GM19468 (cell line): ENCODE results near the gene OTOF.

ENCODE experiments used
- ATAC-seq: cut with Tn5 transposase; IDR thresholded peaks from one replicate; pipeline ENCODE4 v1.9.1; 2021; ENCODE audit warnings: mild to moderate bottlenecking, moderate library complexity, moderate number of reproducible peaks; ENCODE audit not compliant: unreplicated experiment; ENCODE audit errors: extremely low read depth

The OTOF gene

DNA sequence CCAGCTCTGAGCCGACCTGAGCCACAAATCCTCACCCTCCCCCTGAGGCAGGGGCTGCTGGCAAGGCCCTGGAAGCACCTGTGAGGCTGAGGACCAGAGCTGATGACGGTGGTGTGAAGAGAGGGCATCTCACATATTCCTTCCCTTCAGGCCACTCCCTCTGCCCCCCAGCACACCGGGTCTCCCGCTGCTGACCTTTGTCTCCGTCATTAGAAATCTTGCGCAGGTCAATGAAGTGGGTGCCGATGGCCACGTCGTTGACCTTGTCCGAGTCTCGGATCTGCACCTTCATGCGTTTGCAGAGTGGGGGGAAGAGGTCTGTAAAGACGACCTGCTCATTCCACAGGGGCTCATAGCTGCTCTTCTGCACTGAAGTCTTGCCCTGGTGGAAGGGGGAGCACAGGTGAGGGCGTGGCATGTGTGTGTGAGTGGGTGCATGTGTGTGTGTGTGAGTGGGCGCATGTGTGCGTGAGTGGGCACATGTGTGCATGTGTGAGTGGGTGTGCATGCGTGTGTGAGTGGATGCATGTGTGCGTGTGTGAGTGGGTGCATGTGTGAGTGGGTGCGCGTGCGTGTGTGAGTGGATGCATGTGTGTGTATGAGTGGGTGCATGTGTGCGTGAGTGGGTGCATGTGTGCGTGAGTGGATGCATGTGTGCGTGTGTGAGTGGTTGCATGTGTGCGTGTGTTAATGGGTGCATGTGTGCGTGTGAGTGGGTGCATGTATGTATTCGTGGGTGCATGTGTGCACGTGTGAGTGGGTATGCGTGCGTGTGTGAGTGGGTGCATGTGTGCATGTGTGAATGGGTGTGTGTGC, 4.5 kb upstream of the OTOF start:
- ATAC-seq, result no peak

DNA sequence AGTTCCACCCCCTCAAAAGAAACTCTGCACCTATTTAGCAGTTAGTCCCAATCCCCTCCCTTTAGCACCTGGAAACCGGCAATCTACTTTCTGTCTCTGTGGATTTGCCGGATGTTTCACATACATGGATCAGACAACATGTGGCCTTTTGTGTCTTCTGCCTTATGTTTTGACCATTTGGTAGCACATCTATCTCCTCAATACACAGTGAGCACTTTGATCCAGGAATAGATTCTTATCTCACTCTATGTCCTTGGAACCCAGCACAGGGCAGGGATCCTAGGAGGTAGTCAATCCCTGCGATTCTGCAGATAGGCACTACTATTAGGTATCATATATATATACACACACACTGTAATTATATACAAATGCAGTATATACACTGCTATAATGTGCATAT, 3.8 kb upstream of the OTOF start:
- ATAC-seq, result no peak

DNA sequence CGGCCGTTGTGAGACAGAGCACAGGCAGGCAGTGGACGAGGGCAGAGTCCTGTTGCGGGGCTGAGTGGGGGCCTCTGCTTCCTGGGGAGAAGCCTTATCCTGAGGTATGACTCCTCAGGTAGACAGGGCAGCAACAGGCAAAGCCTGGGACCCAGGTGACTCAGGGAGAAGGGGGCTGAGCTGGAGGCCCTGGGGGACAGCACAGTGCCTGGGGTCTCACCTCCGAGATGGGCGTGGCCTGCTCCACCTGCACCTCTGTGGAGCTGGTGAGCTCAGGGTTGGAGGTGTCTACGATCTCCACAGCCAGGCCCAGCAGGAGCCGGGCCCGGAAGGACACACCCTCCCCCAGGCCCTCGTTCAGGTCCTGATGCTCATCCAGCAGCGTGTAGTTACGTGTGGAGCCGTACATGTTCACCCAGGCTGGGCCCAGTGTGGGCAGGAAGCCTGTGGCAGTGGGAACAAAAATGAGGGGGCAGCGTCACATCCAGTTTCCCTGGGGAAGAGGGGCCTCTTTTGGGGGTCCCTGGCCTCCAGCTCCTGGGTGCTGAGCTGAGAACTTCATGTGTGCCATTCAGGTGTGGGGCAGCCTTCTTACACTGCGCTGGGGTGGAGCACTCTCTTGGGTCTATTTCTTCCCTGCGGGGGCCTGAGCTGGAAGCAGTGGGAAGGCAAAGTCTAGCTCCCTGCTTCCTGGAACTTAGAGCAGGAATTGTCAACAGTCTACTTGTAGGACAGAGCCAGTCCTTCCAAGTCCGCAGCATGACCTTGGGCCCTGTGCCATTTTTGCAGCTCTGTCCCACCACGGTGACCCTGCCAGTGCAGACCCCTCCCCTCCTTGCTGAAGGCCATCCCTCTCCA, 2.9 kb upstream of the OTOF start:
- ATAC-seq, result no peak

DNA sequence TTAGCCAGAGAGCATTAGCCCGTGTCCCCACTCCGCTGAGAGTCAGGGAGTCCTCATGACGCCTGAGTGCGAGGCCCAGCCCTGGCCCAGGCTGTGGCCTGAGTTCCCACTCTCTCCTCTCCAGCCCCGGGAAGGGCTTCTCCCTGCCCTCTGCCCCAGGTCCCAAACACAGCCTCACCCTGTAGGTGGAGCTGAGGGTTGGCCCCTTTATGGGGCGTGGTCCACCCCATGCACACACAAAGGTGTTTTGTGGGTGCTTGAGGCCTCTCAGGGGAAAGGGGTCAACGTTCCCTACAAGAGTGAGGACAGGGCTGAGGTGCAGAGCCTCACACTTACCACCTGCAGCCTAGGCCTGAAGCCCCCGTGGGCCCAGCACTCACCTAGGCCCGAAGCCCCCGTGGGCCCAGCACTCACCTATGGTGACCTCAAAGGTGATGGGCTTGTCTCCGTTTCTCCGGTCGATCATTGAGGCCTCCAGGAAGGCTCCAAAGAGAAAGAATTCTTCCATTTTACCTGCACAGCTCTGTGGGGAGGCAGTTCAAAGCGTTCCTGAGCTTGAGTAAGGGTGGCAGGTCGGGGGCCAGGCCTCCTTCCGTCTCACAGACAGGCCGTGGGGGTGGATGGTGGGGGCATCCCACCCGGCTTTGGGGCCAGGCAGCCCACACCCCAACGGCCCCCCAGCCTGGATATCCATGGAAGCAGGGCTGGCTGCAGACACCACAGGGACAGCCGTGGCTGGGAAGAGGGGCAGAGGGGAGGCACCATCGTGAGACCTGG, 2.1 kb upstream of the OTOF start:
- no peak for ATAC-seq

DNA sequence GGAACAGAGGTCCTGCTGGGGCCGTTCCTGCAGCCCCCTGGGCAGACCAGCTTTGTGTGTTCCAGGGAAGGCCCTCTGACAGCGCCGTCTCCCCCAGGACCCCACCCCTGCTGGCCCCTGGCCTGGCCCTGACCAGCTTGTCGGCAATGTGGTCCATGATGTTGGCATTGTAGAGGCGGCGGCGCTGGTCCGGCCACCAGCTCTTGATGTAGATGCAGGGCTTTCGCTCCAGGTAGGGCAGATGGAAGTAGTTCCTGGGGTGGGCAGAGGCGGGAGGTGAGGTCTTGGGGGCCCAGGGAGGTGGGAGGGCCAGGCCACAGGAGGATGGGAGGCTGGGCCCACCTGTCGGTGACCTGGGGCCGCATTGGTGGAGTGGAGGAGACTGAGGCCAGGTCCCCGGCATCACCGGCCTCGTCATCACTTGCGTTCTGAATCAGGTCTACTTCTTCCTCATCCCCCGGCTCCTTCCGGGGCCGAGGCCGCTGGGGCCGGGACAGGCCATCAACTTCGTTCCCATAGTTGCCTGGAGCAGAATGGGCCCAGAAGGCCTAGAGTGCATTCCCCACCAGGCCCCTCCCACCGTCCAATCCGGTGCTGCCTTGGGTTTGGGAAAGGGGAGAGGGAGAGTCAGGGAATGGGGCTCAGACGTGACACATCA, 1.3 kb upstream of the OTOF start:
- ATAC-seq, result no peak

DNA sequence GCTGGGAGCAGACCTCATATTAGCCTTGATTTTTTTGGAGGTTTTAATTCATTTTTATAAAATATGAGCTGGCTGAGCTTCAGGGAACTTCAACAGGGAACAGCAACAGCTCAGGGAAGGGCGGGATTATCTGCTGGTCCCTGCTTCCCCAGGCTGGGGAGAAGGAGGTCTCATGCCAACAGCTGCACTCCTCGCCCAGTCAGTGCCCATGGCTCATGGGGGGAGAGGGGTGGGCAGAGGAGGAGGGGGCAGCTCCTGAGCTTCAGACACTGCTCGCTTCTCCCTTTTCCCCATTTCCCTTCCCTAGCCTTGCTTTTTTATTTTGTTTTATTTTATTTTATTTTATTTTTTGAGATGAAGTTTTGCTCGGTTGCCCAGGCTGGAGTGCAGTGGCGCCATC, 442 bp upstream of the OTOF start:
- no peak for ATAC-seq

DNA sequence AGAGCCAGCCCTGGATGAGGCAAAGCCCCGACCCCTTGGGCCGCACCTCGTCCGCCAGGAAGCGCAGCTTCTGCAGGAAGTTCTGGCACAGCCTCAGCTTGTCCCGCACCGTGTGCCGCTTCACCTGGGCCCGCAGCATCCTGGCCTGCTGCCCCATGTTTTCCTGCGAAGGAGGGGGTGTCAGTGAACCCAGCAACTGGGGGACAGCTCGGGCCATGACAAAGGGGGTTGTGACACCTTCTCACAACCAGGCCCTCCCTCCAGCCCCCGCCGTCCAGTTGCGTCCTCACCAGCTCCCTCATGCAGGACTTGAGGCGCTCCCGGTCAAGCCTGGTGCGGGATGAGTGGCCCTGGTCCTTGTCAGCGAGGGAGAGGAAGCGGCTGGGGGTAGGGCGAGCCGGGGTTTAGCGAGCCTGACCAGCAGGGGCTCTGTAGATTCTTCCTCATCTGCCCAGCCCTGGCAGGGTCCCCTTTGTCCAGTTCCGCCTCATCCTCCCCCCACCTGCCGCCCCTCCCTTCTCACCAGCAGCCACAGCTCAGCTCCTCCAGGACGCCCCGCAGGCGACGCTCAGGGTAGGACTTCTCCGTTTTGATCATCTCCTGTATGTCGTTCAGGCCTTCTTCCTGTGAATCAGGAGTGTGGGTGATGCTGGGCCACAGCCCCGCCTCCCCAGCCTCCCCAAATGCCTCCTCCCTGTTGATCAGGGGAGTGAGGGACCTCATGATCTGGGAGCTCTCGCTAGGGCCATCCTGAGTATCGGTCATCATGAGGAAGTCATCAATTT, 606 bp downstream of the OTOF start:
- no peak for ATAC-seq

DNA sequence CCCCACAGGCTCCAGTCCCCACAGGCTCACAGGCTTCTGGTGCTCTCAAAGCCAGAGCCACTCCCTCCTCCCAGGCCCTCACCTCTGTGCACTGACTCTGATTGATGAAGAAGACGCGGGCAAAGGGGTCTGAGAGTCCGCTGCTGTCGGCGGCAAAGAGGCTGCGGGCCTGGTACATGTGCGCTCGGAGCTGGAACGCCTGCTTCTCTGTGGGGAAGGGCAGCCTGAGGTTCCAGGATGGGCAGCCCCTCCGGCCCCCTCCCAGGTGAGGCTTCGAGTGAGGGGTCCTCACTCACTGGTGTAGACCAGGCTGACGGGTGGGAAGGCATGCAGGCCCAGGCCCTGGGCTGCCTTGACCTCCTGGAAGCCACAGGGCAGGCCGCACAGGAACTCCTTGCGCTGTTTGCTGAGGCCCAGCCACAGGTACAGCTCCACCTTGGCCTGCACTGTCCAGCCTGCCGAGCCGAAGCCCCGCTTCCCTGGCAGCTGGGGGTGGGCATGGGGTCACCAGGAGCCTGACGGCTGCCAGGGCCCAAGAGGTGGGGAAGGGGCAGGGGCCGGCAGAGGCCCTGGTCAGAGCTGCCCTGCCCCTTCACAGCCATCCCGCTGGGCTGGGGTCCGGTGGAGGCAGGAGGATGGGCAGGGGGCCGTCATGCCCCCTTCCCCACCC, 2.0 kb downstream of the OTOF start:
- no peak for ATAC-seq

DNA sequence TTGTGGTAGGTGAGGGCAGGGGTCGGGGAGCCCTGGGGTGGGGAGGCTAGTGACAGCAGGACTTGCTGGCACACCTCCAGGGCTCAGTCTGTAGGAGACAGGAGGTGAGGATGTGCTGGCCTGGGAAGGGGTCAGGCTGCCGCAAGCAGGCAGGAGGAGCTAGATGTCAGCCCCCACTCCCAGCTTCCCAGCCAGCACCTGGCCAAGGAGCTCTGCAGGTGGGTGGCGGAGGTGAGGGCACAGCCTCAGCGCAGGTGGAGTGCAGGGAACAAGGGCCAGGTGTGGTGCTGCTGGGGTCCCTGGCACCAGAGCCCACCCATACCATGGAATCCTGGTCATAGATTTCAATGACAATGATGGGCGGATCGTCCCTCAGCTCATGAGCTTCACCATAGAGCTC, 2.9 kb downstream of the OTOF start:
- ATAC-seq, result no peak

DNA sequence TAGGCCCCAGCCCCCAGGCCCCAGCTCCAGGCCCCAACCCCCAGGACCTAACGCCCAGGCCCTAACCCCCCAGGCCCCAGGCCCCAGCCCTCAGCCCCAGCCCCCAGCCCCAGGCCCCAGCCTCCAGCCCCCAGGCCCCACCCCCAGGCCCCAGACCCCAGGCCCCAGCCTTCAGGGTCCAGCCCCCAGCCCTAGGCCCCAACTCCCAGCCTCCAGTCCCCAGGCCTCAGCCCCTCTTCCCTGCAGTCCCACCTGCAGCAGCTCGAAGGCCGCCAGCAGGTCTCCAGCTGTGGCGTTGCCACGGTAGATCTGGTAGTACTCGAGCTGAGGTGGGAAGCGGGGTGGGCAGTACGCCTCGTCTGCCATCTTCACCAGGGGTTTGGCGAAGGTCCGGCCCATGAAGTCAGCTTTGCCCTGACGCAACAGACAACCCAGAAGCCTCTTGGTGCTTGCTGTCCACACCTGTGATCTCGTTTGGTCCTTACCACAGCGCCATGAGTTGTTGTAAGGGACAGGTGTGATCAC, 3.6 kb downstream of the OTOF start:
- ATAC-seq, result no peak

DNA sequence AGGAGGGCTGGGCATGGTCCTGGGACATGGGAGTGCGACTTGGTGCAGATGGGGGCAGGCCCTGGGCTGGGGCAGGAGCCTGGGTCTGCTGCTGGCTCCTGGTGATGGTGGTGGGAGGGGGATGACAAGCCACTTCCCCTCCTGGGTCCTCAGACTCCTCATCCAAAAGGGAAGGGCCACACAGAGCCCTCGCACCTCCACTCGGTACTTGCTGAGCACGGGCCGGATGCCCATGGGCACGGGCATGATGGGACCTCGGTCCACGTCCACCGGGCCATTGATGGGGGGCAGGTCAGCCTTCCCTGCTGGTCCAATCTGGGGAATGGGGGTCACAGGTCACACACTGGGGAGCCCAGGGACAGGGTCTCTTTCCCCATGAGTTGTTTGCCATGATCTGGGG, 4.1 kb downstream of the OTOF start:
- ATAC-seq, result no peak

DNA sequence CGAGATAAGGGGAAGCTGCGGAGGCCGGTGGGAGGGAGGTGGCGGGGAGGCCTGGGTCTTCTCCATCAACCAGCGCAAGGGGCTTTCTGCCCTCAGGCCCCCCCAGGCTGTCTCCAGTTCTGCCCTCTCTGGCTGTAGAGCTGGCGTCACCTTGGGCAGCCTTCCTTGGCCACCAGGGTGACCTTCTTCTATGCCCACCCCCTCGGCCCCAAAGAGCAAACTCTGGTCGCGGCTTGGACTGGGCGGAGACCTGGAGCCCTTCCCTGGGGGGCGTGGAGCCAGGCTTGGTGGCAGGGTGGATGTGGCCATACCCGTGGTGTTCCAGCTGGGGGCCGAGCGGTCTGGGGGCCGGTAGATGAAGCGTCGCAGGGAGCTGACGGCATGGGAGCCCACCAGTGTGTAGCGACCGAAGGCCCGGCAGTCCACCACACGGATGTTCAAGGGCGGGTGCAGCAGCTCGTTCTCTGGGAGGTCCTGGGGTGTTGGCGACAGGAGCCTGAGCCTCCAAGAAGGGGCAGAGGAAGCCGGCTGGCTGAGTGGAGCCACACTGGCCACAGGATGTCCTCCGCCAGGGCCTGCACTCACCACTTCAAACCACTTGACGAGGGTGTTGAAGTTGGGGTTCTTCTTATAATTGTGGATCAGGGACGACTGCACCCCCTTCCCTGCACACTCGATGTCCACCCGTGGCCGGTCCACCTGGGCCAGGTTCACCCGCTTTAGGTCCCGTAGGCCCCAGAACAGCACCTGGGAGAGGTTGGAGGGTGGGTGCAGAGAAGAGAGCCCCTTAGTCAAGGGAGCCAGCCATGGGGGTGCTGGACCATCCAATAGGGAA, 4.9 kb downstream of the OTOF start:
- no peak for ATAC-seq

DNA sequence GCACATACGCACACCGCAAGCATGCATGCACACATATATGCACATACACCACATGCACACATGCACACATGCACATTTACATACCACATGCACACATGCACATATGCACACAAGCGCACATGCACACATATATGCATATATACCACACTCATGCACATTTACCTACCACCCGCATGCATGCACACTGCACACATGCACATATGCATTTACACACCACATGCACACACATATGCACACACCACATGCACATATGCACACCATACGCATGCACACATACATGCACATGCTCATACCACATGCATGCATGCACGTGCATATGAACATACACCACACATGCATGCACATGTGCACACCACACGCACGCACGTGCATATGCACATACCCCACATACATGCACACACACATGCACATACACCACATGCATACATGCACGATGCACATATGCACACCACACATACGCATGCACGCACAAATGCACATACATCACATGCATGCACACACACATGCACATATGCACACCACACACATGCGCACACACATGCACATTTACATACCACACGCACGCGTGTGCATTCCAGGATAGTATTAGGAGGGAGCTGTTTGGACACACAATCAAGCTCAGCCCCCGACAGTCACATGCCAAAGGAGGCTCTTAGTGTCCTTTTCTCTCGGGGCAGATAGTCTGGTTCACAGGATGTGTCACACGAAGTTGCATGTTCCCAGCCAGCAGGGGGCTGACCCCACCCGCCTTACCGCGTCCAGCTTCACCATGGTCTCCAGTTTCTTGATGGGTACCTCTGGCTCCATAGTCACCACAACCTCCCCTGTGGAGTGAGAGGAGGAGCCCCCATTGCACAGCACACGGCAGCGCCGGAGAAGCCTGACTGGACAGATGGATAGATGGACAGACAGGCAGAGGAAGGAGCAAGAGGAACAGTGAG, 5.9 kb downstream of the OTOF start:
- no peak for ATAC-seq

DNA sequence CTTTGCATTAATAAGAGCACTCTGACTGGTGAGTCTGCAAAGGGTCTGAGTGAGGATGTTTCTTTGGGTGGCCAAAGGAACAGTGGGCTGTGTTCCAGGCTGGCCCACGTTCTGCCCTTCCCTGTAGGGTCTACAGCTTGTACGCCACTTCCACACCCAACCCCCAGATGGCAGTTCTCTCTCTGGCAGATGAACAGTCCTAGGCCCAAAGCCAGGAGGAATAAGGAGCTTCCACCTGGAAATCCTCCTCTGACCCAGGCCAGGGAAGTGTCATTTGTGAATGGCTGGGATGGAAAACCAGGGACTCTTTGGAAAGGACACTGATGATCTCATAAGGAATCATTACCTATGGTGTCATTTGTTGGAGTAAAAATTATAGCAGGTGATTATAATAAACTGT, 6.6 kb downstream of the OTOF start:
- ATAC-seq, result no peak

DNA sequence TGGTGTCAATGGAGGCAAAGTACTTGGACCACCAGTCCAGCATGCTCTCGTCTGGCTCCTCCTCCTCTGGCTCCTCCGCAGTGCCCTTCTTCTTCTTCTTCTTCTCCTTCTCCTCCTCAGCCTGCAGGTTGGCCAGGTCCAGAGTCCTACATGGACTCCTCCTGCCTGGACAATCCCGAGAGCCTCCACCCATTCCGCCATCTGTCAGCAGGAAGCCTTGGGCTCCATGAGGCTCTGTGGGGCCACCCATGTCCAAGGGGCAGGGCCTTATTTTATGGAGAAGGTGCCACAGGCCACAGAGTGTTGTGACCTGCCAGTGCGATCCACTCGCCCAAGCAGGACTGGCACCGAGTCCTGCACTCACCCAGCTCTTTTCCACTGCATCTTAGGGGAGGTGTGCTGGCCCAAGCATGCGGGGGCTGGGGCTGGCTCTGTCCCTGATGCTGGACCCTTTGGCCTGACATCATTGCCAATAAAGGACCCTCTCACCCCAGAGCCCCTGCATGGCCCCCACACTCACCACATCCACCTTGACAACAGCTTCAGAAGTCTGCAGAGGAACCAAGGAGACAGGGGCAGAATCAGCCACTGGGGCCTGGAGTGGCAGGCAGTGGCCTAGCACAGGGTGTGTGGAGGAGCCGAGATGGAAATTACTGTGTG, 7.2 kb downstream of the OTOF start:
- no peak for ATAC-seq

DNA sequence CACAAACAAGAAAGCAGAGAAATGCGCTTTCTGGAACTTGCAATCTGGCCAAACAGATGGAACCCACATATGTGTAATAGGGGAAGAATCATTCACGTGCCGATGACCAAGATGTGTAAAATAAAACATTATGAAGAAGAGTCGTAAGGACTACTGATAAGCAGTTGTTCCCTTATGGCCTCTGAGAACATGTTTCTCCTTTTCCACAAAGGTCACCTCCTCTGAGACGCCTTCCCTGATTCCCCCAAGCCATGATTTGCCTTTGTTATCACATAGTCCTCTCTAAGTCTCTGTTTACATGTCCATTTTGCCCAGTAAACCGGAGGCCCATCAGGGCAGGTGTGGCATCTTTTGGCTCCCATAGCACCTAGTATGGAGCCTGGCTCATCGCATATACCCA, 8.0 kb downstream of the OTOF start:
- no peak for ATAC-seq
